Measurements from ENCODE around the gene WRAP53.

Gene WRAP53

DNA sequence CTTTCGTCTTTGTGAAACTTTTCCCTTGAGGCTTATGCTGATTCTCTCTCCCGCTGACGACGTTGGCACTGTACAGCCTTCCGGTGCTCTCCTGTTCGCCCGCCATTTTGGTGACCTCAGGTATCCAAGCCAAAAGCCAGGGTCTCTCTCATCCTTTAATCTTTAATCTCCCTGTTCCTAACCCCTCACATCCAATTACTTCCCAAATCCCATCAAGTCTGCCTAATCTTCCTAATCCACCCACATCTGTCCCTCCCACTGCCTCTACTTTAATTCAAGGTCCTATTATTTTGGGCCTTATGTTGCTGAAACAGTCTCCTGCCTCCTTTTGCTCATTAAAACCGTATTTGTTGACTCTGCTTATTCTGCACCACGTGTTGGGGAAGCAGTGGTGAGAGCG lies 7.3 kb downstream of the WRAP53 start:
- no peak overlapping the region for H3K4me3 ChIP-seq (ENCODE audit: control insufficient read depth, low read depth, low read length)
- TF ChIP-seq, protein P1, sequence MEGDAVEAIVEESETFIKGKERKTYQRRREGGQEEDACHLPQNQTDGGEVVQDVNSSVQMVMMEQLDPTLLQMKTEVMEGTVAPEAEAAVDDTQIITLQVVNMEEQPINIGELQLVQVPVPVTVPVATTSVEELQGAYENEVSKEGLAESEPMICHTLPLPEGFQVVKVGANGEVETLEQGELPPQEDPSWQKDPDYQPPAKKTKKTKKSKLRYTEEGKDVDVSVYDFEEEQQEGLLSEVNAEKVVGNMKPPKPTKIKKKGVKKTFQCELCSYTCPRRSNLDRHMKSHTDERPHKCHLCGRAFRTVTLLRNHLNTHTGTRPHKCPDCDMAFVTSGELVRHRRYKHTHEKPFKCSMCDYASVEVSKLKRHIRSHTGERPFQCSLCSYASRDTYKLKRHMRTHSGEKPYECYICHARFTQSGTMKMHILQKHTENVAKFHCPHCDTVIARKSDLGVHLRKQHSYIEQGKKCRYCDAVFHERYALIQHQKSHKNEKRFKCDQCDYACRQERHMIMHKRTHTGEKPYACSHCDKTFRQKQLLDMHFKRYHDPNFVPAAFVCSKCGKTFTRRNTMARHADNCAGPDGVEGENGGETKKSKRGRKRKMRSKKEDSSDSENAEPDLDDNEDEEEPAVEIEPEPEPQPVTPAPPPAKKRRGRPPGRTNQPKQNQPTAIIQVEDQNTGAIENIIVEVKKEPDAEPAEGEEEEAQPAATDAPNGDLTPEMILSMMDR (conservative IDR thresholded peaks at IDR 0.05; ENCODE audit: control insufficient read depth, insufficient read depth, low read depth, low read length): no peak
- DNase-seq (ENCODE audit: low read depth): no peak

DNA sequence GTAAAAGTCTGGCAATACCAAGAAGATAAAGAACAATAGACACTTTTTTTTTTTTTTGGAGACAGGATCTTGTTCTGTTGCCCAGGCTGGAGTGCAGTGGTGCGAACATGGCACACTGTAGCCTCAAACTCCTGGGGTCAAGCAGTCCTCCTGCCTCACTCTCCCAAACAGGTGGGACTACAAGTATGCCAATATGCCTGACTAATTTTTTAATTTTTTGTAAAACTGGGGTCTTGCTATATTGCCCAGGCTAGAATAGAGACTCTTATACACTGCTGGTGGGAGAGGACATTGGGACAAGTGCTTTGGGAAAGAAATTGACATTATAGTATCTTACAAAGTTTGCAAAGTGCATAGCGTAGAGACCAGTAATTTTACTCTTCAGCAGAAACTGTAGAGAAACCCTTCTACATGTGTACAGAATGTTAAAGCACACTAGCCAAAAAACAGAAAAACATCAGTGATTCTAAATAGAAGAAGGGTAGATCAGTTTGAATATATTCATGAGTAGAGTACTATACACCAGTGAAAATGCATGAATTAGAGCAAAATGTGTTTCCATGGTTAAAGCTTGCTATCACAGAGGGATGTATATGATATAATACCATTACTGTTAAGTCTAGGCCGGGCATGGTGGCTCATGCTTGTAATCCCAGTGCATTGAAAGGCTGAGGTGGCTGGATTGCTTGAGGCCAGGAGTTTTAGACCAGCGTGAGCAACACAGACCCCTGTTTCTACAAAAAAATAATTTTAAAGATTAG lies 9.7 kb downstream of the WRAP53 start:
- DNase-seq (ENCODE audit: low read depth): no peak
- TF ChIP-seq, protein P1 (conservative IDR thresholded peaks at IDR 0.05; ENCODE audit: control insufficient read depth, insufficient read depth, low read depth, low read length): no peak
- no peak overlapping the region for H3K4me3 ChIP-seq (ENCODE audit: control insufficient read depth, low read depth, low read length)

DNA sequence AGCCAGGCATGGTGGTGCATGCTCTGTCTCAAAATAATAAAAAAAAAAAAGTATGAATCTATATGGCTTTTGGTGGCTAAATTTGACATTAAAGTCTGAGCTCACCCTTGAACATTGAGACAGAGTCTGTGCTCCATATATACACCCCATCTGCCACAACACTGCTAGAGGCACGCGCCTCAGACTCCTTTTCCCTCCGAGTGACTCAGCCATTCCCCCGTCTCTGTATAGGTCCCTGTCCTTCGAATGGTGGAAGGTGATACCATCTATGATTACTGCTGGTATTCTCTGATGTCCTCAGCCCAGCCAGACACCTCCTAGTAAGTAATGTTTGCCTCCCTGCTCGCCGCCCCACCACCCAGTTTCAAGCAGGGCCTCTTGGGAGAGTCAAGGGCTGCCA lies 12.2 kb downstream of the WRAP53 start:
- TF ChIP-seq, protein P1 (conservative IDR thresholded peaks at IDR 0.05; ENCODE audit: control insufficient read depth, insufficient read depth, low read depth, low read length): no peak
- DNase-seq (ENCODE audit: low read depth): no peak
- H3K4me3 ChIP-seq (ENCODE audit: control insufficient read depth, low read depth, low read length): no peak overlapping the region

DNA sequence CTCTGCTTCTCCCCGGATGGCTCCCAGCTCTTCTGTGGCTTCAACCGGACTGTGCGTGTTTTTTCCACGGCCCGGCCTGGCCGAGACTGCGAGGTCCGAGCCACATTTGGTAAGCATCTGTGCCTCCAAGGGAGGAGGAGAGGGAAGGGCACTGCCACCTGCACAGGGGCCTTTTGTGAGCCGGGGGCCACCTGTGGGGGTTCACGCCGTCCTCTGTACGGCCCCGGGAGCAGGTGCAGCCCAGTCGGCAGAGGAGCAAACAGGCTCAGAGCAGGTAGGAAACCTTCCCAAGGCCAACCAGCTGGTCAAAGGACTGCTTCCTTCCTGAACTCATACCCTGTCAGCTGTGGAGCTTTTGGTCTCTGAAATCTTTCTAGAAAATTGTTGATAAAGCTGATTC lies 13.4 kb downstream of the WRAP53 start:
- no peak for DNase-seq (ENCODE audit: low read depth)
- TF ChIP-seq, protein P1 (conservative IDR thresholded peaks at IDR 0.05; ENCODE audit: control insufficient read depth, insufficient read depth, low read depth, low read length): no peak
- H3K4me3 ChIP-seq (ENCODE audit: control insufficient read depth, low read depth, low read length): no peak overlapping the region

DNA sequence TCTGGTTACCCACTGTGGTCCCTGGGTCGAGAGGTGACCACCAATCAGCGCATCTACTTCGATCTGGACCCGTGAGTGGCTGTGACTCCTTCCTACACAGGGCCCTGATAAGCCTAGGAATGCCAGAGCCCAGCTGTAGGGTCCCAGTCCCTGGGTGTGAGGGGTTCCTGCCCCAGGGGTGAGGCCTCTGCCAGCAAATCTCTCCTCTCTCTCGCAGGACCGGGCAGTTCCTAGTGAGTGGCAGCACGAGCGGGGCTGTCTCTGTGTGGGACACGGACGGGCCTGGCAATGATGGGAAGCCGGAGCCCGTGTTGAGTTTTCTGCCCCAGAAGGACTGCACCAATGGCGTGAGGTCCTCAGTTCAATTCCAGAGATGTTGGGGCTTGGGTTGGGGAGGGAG lies 14.5 kb downstream of the WRAP53 start:
- DNase-seq (ENCODE audit: low read depth): no peak
- no peak overlapping the region for H3K4me3 ChIP-seq (ENCODE audit: control insufficient read depth, low read depth, low read length)
- TF ChIP-seq, protein P1 (conservative IDR thresholded peaks at IDR 0.05; ENCODE audit: control insufficient read depth, insufficient read depth, low read depth, low read length): no peak

DNA sequence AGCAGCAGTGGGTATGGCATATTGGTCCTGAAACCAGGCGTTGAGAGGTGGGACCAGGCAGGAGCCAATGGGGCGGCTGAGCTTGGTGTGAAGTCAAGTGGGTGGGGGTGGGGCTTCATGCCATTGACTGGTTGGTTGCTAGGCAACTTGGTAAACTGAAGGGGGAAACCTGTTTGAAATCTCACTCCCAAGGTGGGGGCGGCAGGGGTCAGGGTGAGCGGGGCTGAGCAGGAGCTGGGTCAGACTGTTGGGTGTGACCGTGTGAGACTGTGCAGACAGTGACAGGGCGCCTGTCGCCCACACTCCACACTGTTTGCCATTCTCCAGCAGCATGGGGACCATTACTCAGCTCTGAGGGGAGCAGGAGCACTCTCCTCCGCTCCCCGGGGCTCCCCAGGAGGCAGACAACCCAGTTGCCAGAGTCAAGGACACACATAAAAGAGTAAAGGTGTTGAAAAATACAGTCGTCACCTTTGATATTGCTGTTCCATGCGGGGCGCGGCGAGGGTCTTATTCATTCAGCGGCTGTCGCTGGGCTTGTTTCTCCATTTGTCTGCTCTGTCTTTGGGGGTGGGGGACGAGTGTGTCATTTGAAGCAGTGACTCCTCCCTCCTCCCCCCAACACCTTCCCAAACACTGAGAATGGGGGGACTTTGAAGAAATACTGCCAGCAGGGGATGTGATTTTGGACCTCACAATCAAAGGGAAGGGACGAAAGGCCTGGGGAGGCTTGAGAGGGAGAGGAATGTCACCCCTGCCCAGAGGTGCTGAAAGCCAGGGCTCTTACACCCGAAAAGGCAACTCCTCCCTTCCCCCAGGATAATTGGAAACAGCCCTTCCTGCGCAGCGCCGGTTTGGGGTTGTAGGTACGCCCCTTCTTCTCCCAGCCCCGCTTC lies 15.6 kb downstream of the WRAP53 start:
- H3K4me3 ChIP-seq (ENCODE audit: control insufficient read depth, low read depth, low read length): peak overlapping the region; percentile 46
- peak; percentile 54 for DNase-seq (ENCODE audit: low read depth)
- TF ChIP-seq, protein P1 (conservative IDR thresholded peaks at IDR 0.05; ENCODE audit: control insufficient read depth, insufficient read depth, low read depth, low read length): no peak
